Left lung (tissue), 10 donors: ENCODE results near the gene VPS72. TPM values are rescaled to one million over a fixed set of nuclear protein-coding genes. Genes with fewer than 3 reads are reported as not detected.

Experiments
- ATAC-seq: fragments of 200-7000 bp; cut with Tn5 transposase; one replicate; pipeline ENCODE4 v1.9.1; 2020; ENCODE audit warnings: moderate library complexity
- DNase-seq, 4 donors: peaks; one replicate each; pipeline ENCODE4 v3.0.0-alpha.2; 2013 to 2020
- H3K27ac ChIP-seq, 2 donors: fragments of 200-600 bp; sonication (generic) in 1 of 2; one replicate each; pipeline versions ENCODE4 v1.5.0 to v1.8.0; 2020 to 2021
- H3K27me3 ChIP-seq, 2 donors: fragments of 200-600 bp; sonication (generic) in 1 of 2; one replicate each; pipeline versions ENCODE4 v1.5.0 to v1.8.0; 2020 to 2021
- H3K36me3 ChIP-seq, 2 donors: fragments of 200-600 bp; sonication (generic) in 1 of 2; one replicate each; pipeline versions ENCODE4 v1.5.0 to v1.8.0; 2020 to 2021
- H3K4me1 ChIP-seq, 2 donors: fragments of 200-600 bp; one replicate each; pipeline ENCODE4 v1.8.0; 2021
- H3K4me3 ChIP-seq, 2 donors: fragments of 200-600 bp; sonication (generic) in 1 of 2; one replicate each; pipeline versions ENCODE4 v1.5.0 to v1.8.0; 2020 to 2021; ENCODE audit warnings: mild to moderate bottlenecking in 1 of 2
- H3K9me3 ChIP-seq, 2 donors: fragments of 200-600 bp; sonication (generic) in 1 of 2; one replicate each; pipeline versions ENCODE4 v1.5.0 to v1.8.0; 2020 to 2021
- CTCF ChIP-seq, 2 donors: fragments of 200-600 bp; sonication (generic) in 1 of 2; IDR thresholded peaks; one replicate each; pipeline versions ENCODE4 v1.5.0 to v1.8.0; 2021; ENCODE audit warnings: antibody characterized with exemption in 2 of 2
- intact Hi-C, 2 donors: fragments of 100-400 bp; cut with DNase I; formaldehyde crosslinking; loops; one replicate each; pipeline versions ENCODE4 v1.11.2 to v1.14.2; 2022
- polyA plus RNA-seq, 6 donors: library from polyadenylated mRNA; unstranded; fragments of 120-200 nt; gene quantifications; one replicate each; pipeline ENCODE4 v1.2.1, GENCODE V29; 2013; ENCODE audit not compliant: insufficient read length in 6 of 6
- total RNA-seq, 2 donors: library from RNA; stranded (reverse); fragmentation: NEBNext Ultra II Directional; extraction: Animal tissue kit (Norgen Biotek cat#: 25700); gene quantifications; one replicate each; pipeline ENCODE4 v1.2.1, GENCODE V29; 2021
- donor health status: DM: no; HTN: yes; CAD: no.
- donor health status: DM: no; HTN: no; CAD: no.

VPS72 gene
- total and polyA plus RNA-seq, 8 donors: 40.5 to 65.1 (median 62.7) TPM

GRCh38 chr1:151142411-151143056 is 47.5 kb downstream of the VPS72 start:
- no peak for DNase-seq
- ATAC-seq: no peak
- no peak overlapping the region for H3K4me3 ChIP-seq
- H3K9me3 ChIP-seq: no peaks in the 10 kb centered on the region
- no peaks in the 10 kb centered on the region for H3K36me3 ChIP-seq
- no peak for TF ChIP-seq CTCF (IDR thresholded peaks at IDR 0.05)
- no peak overlapping the region for H3K27ac ChIP-seq
- intact Hi-C loops: no loop called here
- H3K27me3 ChIP-seq: peaks cover 0 to 17% of the 10 kb centered on the region in 2 donors
- peaks cover 8 to 30% of the 10 kb centered on the region in 2 donors for H3K4me1 ChIP-seq

- Histone ChIP-seq H3K36me3 (no peaks in the 10 kb centered on the region), H3K4me1 (no peaks in the 10 kb centered on the region), H3K27me3 (peaks cover 0 to 5% of the 10 kb centered on the region in 2 donors), H3K27ac (no peak overlapping the region), H3K9me3 (no peaks in the 10 kb centered on the region), H3K4me3 (no peak overlapping the region)
- ATAC-seq (no peak), DNase-seq (no peak)
- intact Hi-C loops: no loop called here
- no peak for TF ChIP-seq CTCF (IDR thresholded peaks at IDR 0.05)
Observed at GRCh38 chr1:151137789-151138188, 52.2 kb downstream of the VPS72 start.

- no peak for TF ChIP-seq CTCF (IDR thresholded peaks at IDR 0.05)
- Histone ChIP-seq H3K27me3 (peaks cover 0 to 26% of the 10 kb centered on the region in 2 donors), H3K36me3 (no peaks in the 10 kb centered on the region), H3K27ac (no peak overlapping the region), H3K9me3 (no peaks in the 10 kb centered on the region), H3K4me1 (peaks cover 0 to 15% of the 10 kb centered on the region in 2 donors), H3K4me3 (no peak overlapping the region)
- intact Hi-C loops: no loop called here
- ATAC-seq (no peak), DNase-seq (no peak)
Observed at GRCh38 chr1:151135433-151136385, 54.3 kb downstream of the VPS72 start.

GRCh38 chr1:151134991-151135390 is 55.0 kb downstream of the VPS72 start:
- Histone ChIP-seq H3K36me3 (no peaks in the 10 kb centered on the region), H3K27ac (no peak overlapping the region), H3K9me3 (no peaks in the 10 kb centered on the region), H3K4me1 (peaks cover 0 to 16% of the 10 kb centered on the region in 2 donors), H3K4me3 (no peak overlapping the region), H3K27me3 (peaks cover 0 to 26% of the 10 kb centered on the region in 2 donors)
- DNase-seq (no peak), ATAC-seq (no peak)
- no peak for TF ChIP-seq CTCF (IDR thresholded peaks at IDR 0.05)
- intact Hi-C loops: no loop called here

GRCh38 chr1:151134396-151134795 is 55.6 kb downstream of the VPS72 start:
- Histone ChIP-seq H3K36me3 (no peaks in the 10 kb centered on the region), H3K4me1 (peaks cover 0 to 16% of the 10 kb centered on the region in 2 donors), H3K27ac (no peak overlapping the region), H3K9me3 (no peaks in the 10 kb centered on the region), H3K4me3 (no peak overlapping the region), H3K27me3 (peaks cover 0 to 26% of the 10 kb centered on the region in 2 donors)
- ATAC-seq (no peak), DNase-seq (no peak)
- intact Hi-C loops: no loop called here
- no peak for TF ChIP-seq CTCF (IDR thresholded peaks at IDR 0.05)
